Endothelial cell of umbilical vein (primary cell): ENCODE measurements around the gene LPAR6. TPM values are rescaled to one million over a fixed set of nuclear protein-coding genes. Genes with fewer than 3 reads are reported as not detected.

Experiments used
- BruUV-seq: library from RNA; stranded (reverse); fragments of 400-500 nt; replicated peaks from 2 replicates; lab custom pipeline; 2021; lab: Mats Ljungman, UMichigan
- CTCF ChIA-PET: fragments of 300-600, 350-600 bp; sonication (Branson Sonifier 250); formaldehyde crosslinking; loops from one replicate; lab custom pipeline; 2021; ENCODE audit warnings: antibody characterized with exemption, inconsistent platforms; lab: Charles Lee
- POLR2A ChIA-PET: fragments of 300-600, 350-600 bp; sonication (Branson Sonifier 250); formaldehyde crosslinking; loops from one replicate; lab custom pipeline; 2021; ENCODE audit warnings: antibody characterized with exemption, inconsistent platforms; lab: Charles Lee
- DNase-seq: peaks from one replicate; pipeline ENCODE4 v3.0.0-alpha.2; 2011; ENCODE audit warnings: low read depth, low spot score
- FAIRE-seq: peaks from 2 replicates; lab custom pipeline; 2011; peaks lifted over from hg19 to GRCh38; lab: Jason Lieb, UNC
- H2AFZ ChIP-seq: 2 replicates; pipeline ENCODE4 v1.6.0; 2012; ENCODE audit warnings: low read depth, low read length, control low read depth, inconsistent platforms
- H3K27ac ChIP-seq: 2 replicates; pipeline ENCODE4 v1.5.1; 2011; ENCODE audit warnings: low read depth, mild to moderate bottlenecking, control low read depth, low read length, moderate library complexity; ENCODE audit not compliant: insufficient read depth
- H3K27me3 ChIP-seq, 2 experiments: 2 replicates each; pipeline versions ENCODE4 v1.6.0 to v1.6.1; 2011; ENCODE audit warnings: low read length in 2 of 2, mixed read lengths in 1 of 2; ENCODE audit not compliant: control insufficient read depth in 2 of 2, insufficient read depth in 2 of 2
- H3K36me3 ChIP-seq, 2 experiments: 2 replicates in 1 of 2; 3 replicates in 1 of 2; pipeline ENCODE4 v1.5.1; 2011; ENCODE audit warnings: low read length in 2 of 2, mild to moderate bottlenecking in 1 of 2, moderate library complexity in 1 of 2; ENCODE audit not compliant: control insufficient read depth in 2 of 2, insufficient read depth in 2 of 2; ENCODE audit errors: extremely low read depth in 1 of 2
- H3K4me1 ChIP-seq: 3 replicates; pipeline ENCODE4 v1.5.1; 2011; ENCODE audit warnings: mild to moderate bottlenecking, low read length; ENCODE audit not compliant: control insufficient read depth, insufficient read depth; ENCODE audit errors: extremely low read depth
- H3K4me2 ChIP-seq: 2 replicates; pipeline ENCODE4 v1.6.1; 2011; ENCODE audit warnings: low read length, control low read depth, mixed read lengths; ENCODE audit not compliant: insufficient read depth
- H3K4me3 ChIP-seq, 3 experiments: fragments of 200-600 bp in 1 of 3; sonication (generic), shearing (Covaris generic) in 1 of 3; replicated peaks in 1 of 3; 2 replicates each; pipeline ENCODE4 v1.5.1; 2011 to 2016; ENCODE audit warnings: control low read depth in 3 of 3, low read length in 3 of 3, mild to moderate bottlenecking in 2 of 3, inconsistent platforms in 1 of 3, low read depth in 1 of 3, moderate library complexity in 1 of 3; ENCODE audit not compliant: insufficient read depth in 1 of 3
- H3K79me2 ChIP-seq: 2 replicates; pipeline ENCODE4 v1.6.0; 2012; ENCODE audit warnings: low read length, inconsistent platforms; ENCODE audit not compliant: control insufficient read depth, insufficient read depth
- H3K9ac ChIP-seq: replicated peaks from 2 replicates; pipeline ENCODE3; 2011; ENCODE audit warnings: low read length, control low read depth; ENCODE audit not compliant: insufficient read depth; ENCODE audit errors: extremely low read depth
- H3K9me1 ChIP-seq: replicated peaks from 3 replicates; pipeline ENCODE4 v1.6.0; 2011; ENCODE audit warnings: mild to moderate bottlenecking, low read length; ENCODE audit not compliant: control insufficient read depth, insufficient read depth; ENCODE audit errors: extremely low read depth
- H3K9me3 ChIP-seq: replicated peaks from 2 replicates; pipeline ENCODE4 v1.5.1; 2012; ENCODE audit warnings: low read length, inconsistent platforms; ENCODE audit not compliant: control insufficient read depth, insufficient read depth
- H4K20me1 ChIP-seq: replicated peaks from 2 replicates; pipeline ENCODE3; 2011; ENCODE audit warnings: mild to moderate bottlenecking, low read length; ENCODE audit not compliant: control insufficient read depth, insufficient read depth; ENCODE audit errors: extremely low read depth
- EZH2 ChIP-seq: IDR thresholded peaks from 2 replicates; pipeline ENCODE4 v1.6.1; 2012; ENCODE audit warnings: borderline replicate concordance, low read depth, mild to moderate bottlenecking, moderate library complexity, low read length, inconsistent platforms; ENCODE audit not compliant: severe bottlenecking
- FOS ChIP-seq: IDR thresholded peaks from 2 replicates; pipeline ENCODE4 v1.6.1; 2011; ENCODE audit warnings: mild to moderate bottlenecking, low read length, moderate library complexity, borderline replicate concordance; ENCODE audit not compliant: insufficient read depth
- GATA2 ChIP-seq: IDR thresholded peaks from 2 replicates; pipeline ENCODE4 v1.7.0; 2011; ENCODE audit warnings: low read depth, mild to moderate bottlenecking, moderate library complexity, mixed read lengths, low read length; ENCODE audit not compliant: insufficient read length, insufficient read depth
- JUN ChIP-seq: IDR thresholded peaks from 2 replicates; pipeline ENCODE4 v1.6.1; 2011; ENCODE audit warnings: borderline replicate concordance, low read depth; ENCODE audit not compliant: insufficient read length, insufficient read depth
- MYC ChIP-seq: IDR thresholded peaks from one replicate; pipeline ENCODE4 v1.6.1; 2011; ENCODE audit warnings: mild to moderate bottlenecking, low read depth, low read length
- POLR2A ChIP-seq: IDR thresholded peaks from 2 replicates; pipeline ENCODE4 v1.6.1; 2012; ENCODE audit warnings: low read depth, mild to moderate bottlenecking, control low read depth, low read length
- POLR2AphosphoS5 ChIP-seq: IDR thresholded peaks from 2 replicates; pipeline ENCODE4 v1.6.1; 2012; ENCODE audit warnings: low read depth, mild to moderate bottlenecking, control low read depth, low read length, moderate library complexity; ENCODE audit not compliant: insufficient read depth
- dilution Hi-C: fragments of 300-500 bp; cut with MboI; formaldehyde crosslinking; loops from one replicate; pipeline ENCODE4 v1.15.0; 2019; ENCODE audit warnings: low sequenced_read_pairs; ENCODE audit not compliant: extremely low pct_ligation_motif_present
- intact Hi-C: fragments of 100-400 bp; cut with micrococcal nuclease; formaldehyde crosslinking; loops from one replicate; pipeline ENCODE4 v1.10.0; 2022
- polyA plus RNA-seq, 4 experiments: library from polyadenylated mRNA; depleted of rRNA in 3 of 4; stranded (reverse) in 3 of 4; unstranded in 1 of 4; fragments of >200 nt; gene quantifications; 2 replicates each; pipeline versions ENCODE4 v1.2.1 to v1.2.3, GENCODE V29; 2011 to 2012; ENCODE audit warnings: missing spikeins in 1 of 4
- total RNA-seq: library from RNA; stranded (reverse); gene quantifications from 2 replicates; pipeline ENCODE4 v1.2.3, GENCODE V29; 2021
- TF ChIP-seq, protein P1 (sequence below): IDR thresholded peaks from 2 replicates; pipeline ENCODE4 v1.6.1; 2011; ENCODE audit not compliant: insufficient read depth, insufficient read length
- TF ChIP-seq, protein P2 (sequence below), 2 donors: IDR thresholded peaks; 1 replicate in 1 of 2; 2 replicates in 1 of 2; pipeline ENCODE4 v1.5.1; 2011; ENCODE audit warnings: low read length in 2 of 2, mild to moderate bottlenecking in 2 of 2, moderate library complexity in 2 of 2, control low read depth in 1 of 2, inconsistent platforms in 1 of 2, low read depth in 1 of 2; ENCODE audit not compliant: insufficient read depth in 1 of 2; ENCODE audit errors: extremely low read depth in 1 of 2

Gene LPAR6
- total and polyA plus RNA-seq, 2 donors (not counting 3 experiments of a cell fraction or from before 2014, with no cell fraction given): 14.5 to 22.9 TPM

DNA sequence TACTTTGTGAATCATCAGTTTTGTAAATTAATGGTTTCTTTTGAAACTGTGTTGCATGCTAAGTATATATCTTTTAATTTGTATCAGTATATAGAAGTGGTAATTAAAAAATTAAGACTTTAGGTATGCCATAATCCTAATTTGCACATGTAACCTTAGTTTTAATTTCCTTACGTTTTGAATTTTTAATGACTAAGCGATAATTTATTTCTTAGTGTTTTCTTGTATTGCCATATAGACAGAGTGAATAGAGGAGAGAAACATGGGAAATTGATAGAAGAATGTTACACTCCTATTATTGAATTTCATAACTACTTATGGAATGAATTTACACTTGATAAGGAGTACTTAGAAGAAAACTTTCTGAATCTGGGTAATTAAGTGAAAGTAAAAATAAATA lies 29.5 kb downstream of the LPAR6 start:
- no peaks in the 10 kb centered on the region for H4K20me1 ChIP-seq
- CTCF ChIA-PET: no interaction called here
- no TSS peak for BruUV-seq

More for the DNA sequence above, 29.5 kb downstream of the LPAR6 start:
- no peak for TF ChIP-seq JUN
- TF ChIP-seq, protein P1, sequence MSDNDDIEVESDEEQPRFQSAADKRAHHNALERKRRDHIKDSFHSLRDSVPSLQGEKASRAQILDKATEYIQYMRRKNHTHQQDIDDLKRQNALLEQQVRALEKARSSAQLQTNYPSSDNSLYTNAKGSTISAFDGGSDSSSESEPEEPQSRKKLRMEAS: no peak
- TF ChIP-seq MYC: no peak
- no peak for TF ChIP-seq GATA2
- TF ChIP-seq POLR2AphosphoS5: no peak
- no peak for TF ChIP-seq EZH2
- TF ChIP-seq FOS: no peak
- no peak for TF ChIP-seq POLR2A
- TF ChIP-seq, protein P2, sequence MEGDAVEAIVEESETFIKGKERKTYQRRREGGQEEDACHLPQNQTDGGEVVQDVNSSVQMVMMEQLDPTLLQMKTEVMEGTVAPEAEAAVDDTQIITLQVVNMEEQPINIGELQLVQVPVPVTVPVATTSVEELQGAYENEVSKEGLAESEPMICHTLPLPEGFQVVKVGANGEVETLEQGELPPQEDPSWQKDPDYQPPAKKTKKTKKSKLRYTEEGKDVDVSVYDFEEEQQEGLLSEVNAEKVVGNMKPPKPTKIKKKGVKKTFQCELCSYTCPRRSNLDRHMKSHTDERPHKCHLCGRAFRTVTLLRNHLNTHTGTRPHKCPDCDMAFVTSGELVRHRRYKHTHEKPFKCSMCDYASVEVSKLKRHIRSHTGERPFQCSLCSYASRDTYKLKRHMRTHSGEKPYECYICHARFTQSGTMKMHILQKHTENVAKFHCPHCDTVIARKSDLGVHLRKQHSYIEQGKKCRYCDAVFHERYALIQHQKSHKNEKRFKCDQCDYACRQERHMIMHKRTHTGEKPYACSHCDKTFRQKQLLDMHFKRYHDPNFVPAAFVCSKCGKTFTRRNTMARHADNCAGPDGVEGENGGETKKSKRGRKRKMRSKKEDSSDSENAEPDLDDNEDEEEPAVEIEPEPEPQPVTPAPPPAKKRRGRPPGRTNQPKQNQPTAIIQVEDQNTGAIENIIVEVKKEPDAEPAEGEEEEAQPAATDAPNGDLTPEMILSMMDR (IDR thresholded peaks at IDR 0.05; ENCODE audit: extremely low read depth in 1 of 2, insufficient read depth in 1 of 2, low read depth in 1 of 2, low read length in 2 of 2): no peak
- Histone ChIP-seq H3K9me3 (no peaks in the 10 kb centered on the region), H3K4me2 (no peak overlapping the region), H3K9ac (no peak overlapping the region), H3K4me3 (no peak overlapping the region), H2AFZ (no peak overlapping the region), H3K4me1 (peaks cover 4% of the 10 kb centered on the region), H3K27me3 (no peaks in the 10 kb centered on the region), H3K36me3 (no peaks in the 10 kb centered on the region), H3K79me2 (no peaks in the 10 kb centered on the region), H3K27ac (no peak overlapping the region), H3K9me1 (no peaks in the 10 kb centered on the region)
- intact Hi-C loops (no loop called here), dilution Hi-C loops (no loop called here)
- POLR2A ChIA-PET: no interaction called here
- FAIRE-seq: no peak
- DNase-seq: no peak
